Activated gamma-delta T cell treated with Interleukin-2 at 50 U/mL for 16 hours (primary cell): ENCODE results near the gene EVA1A.

Source experiments
- DNase-seq: peaks from one replicate; pipeline ENCODE4 v3.0.0-alpha.2; 2020

Gene EVA1A

GRCh38 chr2:75589391-75590105 lies 28.8 kb upstream of the EVA1A start:
- DNase-seq: no peak

DNA sequence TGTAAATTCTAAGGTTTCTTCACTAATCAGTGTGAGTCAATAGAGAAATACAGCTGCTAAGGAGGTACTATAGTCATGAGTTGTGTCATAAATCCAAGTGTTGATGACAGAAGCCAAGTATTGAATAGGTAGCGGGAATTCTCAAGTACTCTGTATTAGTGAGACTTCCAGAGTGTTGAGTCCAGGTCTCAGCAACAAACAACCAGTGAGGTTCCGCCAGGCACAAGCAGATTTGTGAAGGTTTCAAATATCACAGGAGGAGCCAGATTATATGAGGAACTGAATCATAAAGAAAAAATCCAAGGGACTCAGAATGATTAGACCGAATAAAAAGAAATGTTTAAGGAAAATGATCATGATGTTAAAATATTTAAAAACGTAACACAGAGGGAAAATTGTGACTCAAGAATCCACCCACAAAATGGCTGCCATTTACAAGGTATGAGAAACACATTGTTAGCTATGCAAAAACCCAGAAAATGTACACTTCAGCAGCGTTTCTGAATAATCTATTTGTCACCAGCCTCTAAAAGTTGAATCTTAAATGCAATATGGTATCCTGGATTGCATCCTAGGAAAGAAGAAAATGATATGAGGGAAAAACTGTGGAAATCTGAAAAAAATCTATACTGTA lies 27.3 kb upstream of the EVA1A start:
- DNase-seq: no peak

GRCh38 chr2:75586971-75587370 lies 26.2 kb upstream of the EVA1A start:
- no peak for DNase-seq

GRCh38 chr2:75582840-75583239 lies 22.1 kb upstream of the EVA1A start:
- DNase-seq: no peak

- DNase-seq: no peak
Measured at GRCh38 chr2:75580606-75581005, 19.9 kb upstream of the EVA1A start.

- DNase-seq: no peak
Measured at GRCh38 chr2:75580156-75580555, 19.4 kb upstream of the EVA1A start.

- DNase-seq: no peak
Measured at GRCh38 chr2:75579186-75579585, 18.4 kb upstream of the EVA1A start.

DNA sequence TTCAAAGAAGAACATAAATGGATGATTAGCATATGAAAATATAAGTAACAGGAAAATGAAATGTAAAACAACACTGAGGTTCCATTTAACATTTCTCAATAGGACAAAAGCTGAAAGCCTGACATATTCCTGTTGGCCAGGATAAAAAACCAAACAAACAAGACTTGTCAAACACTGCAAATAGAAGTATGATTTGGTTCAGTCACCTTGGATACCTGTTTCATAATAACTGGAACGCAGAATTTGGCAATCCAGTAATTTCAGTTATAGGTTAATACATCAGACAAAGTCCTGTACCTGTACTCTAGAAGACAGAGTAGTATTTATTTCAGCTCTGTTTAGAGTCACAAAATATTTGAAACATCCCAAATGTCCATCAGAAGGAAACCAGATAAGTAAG lies 16.5 kb upstream of the EVA1A start:
- no peak for DNase-seq

GRCh38 chr2:75574106-75574505 lies 13.4 kb upstream of the EVA1A start:
- DNase-seq: no peak

GRCh38 chr2:75573145-75573878 lies 12.6 kb upstream of the EVA1A start:
- no peak for DNase-seq

GRCh38 chr2:75571730-75572430 lies 11.1 kb upstream of the EVA1A start:
- DNase-seq: no peak

DNA sequence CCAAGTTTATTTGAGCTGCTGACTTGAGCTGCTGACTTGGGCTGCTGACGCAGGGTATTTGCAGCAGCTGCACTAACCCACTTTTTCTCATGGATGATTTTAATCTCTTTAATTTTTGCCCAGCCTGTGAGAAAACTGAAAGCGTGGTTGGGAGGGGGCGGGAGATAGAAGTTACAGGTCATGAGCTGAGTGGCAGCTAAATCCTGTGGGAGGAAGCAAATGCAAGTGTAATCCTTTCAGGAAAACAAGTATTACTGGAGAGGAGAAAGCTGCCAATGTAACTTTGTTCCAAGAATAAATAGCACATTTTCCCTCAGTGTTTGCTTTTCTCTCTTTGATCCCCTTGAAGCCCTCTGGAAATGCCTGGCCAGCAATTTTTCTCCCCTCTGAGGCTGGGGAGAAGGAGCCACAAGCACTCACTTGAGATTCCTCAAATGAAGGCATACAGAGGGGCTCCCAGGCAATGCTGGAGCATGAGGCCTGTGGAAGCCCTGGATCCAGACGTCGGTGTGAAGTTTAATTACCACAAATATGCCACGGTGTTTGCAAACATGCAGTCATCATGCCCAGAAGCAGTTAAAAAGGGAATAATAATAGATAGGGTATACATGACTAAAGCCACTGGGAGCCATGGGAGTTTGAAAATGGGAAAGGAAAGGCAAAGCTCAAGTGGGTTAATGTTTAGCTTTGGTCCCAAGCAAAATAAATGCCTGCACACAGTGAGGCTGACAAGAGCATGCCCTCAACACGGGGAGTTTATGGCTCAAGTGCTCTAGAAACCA lies 10.4 kb upstream of the EVA1A start:
- DNase-seq: no peak

GRCh38 chr2:75570024-75570947 lies 9.5 kb upstream of the EVA1A start:
- DNase-seq: no peak

DNA sequence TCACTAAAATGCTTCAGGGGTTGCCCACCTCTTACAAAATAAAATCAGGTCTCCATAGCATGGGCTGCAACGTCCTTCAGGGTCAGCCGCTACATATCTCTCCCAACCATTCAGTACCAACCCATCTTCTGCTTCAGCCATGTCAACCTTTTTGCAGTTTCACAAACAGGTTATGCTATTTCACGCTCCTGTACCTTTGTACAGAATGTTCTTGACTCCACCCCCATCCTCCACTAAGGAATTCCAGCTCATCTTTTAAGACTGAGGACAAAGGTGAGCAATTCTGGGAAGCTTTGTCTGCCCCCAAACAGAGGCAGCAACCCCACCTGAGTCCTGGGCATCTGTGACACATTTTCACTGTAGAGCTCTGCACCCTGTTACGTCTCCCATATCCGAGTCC lies 8.8 kb upstream of the EVA1A start:
- DNase-seq: no peak

GRCh38 chr2:75568174-75568573 lies 7.4 kb upstream of the EVA1A start:
- no peak for DNase-seq

DNA sequence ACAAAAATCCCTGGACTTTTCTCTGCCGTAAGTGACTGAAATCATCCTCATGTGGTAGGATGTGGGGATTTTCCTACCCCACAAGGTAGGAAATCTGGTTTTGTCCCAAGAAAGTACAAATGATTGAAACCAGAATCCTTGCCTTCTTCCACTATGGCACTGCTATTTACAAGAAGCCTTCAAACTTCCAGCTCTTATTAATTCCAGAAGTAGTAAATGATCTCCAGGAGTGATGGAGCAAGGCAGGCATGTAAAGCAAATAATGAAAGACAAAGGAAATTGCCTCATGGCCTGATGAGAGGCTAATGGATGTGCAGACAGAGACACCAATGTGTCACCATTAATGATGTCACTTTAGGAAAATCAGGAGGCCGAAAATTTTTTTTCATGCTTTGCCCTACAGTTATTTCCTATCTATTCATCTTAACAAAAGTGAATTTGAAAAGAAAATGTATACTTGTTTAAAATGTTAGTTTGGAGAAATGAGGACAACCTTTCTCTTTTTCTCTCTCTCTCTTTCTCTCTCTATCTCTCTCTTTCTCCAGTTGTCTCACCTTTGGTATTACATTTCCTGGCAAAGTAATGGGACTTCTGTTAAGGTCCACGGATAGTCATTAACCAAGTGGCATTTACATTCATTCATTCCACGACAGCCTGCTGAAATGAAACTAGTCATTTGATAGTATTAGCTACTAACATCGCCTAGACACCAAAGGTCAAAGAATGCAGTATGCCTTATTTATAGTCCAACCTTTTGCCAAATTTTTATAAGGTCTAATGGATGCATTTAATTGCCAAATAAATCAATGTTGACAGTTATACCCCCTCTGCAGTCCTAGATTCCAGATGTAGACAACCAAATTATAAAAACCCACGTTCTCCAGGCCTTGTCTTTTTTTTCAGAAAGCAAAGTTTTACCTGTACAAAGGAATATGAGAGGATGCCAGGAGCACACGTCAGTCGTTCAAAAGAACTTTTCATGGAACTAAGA lies 5.0 kb upstream of the EVA1A start:
- DNase-seq: no peak

DNA sequence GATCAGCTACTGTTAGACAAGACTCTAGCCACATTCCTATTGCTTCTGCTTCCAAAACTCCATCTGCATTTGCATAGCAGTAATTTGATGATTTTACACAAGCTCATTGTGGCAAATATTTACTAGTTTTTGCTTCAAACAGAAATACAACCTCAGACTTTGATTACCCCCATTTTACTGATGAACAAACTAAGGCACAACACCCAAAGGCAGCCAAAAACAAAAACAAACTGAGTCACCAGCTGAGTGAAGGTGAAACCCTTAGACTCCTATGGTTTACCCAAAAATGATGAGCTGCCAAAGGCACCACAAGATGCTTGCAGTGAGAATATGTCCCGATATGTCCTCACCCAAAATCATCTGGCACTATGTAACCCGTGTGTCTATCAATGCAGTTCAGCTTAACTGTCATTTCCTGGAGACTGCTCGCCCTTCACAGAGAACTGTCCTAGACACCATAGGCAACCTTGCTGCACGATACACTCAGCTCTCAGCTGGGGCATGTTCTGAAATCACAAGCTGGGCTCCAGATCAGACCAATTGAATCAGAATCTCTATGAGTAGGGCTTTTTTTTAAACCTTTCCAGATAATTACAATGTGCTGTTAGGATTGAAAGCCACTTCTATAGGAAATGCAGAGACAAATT lies 4.1 kb upstream of the EVA1A start:
- no peak for DNase-seq

DNA sequence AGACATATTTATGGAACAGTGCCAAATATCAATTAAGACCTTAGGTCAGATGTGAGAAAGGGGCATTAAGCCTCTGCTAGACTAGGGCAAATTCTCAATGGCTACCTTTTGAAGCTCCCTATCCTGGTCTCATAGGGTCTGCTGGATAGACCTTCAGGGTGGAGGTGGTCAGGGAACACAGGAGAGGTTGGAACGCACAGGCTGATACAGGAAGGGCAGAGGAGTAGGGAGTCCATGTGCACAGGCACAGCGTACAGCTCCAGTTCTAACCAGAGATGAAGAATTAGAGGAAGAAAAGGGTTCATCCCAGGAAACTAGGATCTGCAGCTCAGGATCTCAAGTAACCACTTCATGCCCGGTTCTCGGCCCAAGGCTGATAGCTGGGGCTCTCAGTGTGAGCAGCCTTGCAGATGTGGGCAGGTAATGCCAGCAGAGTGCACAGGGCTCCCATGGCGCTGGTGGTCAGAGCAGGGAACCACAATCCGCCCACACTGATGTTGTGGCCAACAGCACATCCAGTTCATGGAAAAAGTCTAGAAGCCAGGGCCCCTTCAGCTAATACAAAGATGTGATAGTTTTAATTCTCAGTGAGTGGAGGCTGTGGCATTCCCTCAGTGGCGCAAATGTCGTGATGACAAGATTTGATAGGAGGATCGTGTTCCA lies 3.4 kb upstream of the EVA1A start:
- no peak for DNase-seq

GRCh38 chr2:75563591-75563990 lies 2.9 kb upstream of the EVA1A start:
- DNase-seq: no peak
